ENCODE data around the gene JUNB. TPM values are rescaled to one million over a fixed set of nuclear protein-coding genes. Genes with fewer than 3 reads are reported as not detected.

The JUNB gene
- total RNA-seq, 1 experiment from 2014 or later = 6.6 TPM

- peaks cover 7% of the 10 kb centered on the region for H3K4me1 Mint-ChIP-seq
- no peak overlapping the region for H3K4me3 Mint-ChIP-seq
- no peak for ATAC-seq
- CTCF ChIA-PET = interaction anchor here (1.2 to 2.4 kb wide), 5 partner anchors 10 to 92 kb away, joined by 4 to 24 read pairs (median 6); no protein-coding TSS in a partner anchor
- no peak overlapping the region for H3K27ac Mint-ChIP-seq
- POLR2A ChIA-PET = no interaction called here
- no peaks in the 10 kb centered on the region for H3K36me3 Mint-ChIP-seq
- no peak for DNase-seq (ENCODE audit: low spot score)
- TF ChIP-seq ZNF121 (CRISPR knock-in tag; IDR thresholded peaks at IDR 0.05) = peak; percentile 46; the same call in 1 of the 2 replicates
- no peak for TF ChIP-seq SP1 (CRISPR knock-in tag; conservative IDR thresholded peaks at IDR 0.05)
- TF ChIP-seq MLX (CRISPR knock-in tag; IDR thresholded peaks at IDR 0.05) = no peak
- peaks cover 28% of the 10 kb centered on the region for H3K27me3 Mint-ChIP-seq (ENCODE audit: low read depth)
- H3K9me3 Mint-ChIP-seq = no peaks in the 10 kb centered on the region
Observed at GRCh38 chr19:12756150-12756883, 35.0 kb upstream of the JUNB start.

- DNase-seq (ENCODE audit: low spot score) (peak; percentile 91), ATAC-seq (peak; percentile 88)
- peak overlapping the region; percentile 63; the same call in 1 of the 2 replicates for H3K27ac Mint-ChIP-seq
- H3K27me3 Mint-ChIP-seq (ENCODE audit: low read depth) = peaks cover 26% of the 10 kb centered on the region
- no peaks in the 10 kb centered on the region for H3K9me3 Mint-ChIP-seq
- peak overlapping the region; percentile 59 for H3K4me3 Mint-ChIP-seq
- peaks cover 2% of the 10 kb centered on the region; the same call in 1 of the 2 replicates for H3K4me1 Mint-ChIP-seq
- ChIA-PET CTCF (interaction anchor here (0.5 to 11.1 kb wide), 49 partner anchors 9 to 1257 kb away, joined by 3 to 341 read pairs (median 6); partner anchors contain the start of genes ECSIT, FBXW9, GCDH and GET3), POLR2A (interaction anchor here (0.5 to 1.4 kb wide), 11 partner anchors 9 to 180 kb away, joined by 3 to 12 read pairs (median 4); partner anchors contain the start of genes CALR, FBXW9 and GCDH)
- H3K36me3 Mint-ChIP-seq = peaks cover 5% of the 10 kb centered on the region; the same call in 1 of the 2 replicates
- TF ChIP-seq CREM (CRISPR knock-in tag; IDR thresholded peaks at IDR 0.05) (peak; percentile 53; the same call in 1 of the 2 replicates), ERG (CRISPR knock-in tag; IDR thresholded peaks at IDR 0.05) (peak; percentile 66; the same call in 1 of the 2 replicates), SP1 (CRISPR knock-in tag; conservative IDR thresholded peaks at IDR 0.05) (peak; percentile 30; the same call in 1 of the 2 replicates), EMX1 (CRISPR knock-in tag; IDR thresholded peaks at IDR 0.05) (peak; percentile 80; the same call in 1 of the 2 replicates), ZNF121 (CRISPR knock-in tag; IDR thresholded peaks at IDR 0.05) (peak; percentile 65), CREB1 (CRISPR knock-in tag; IDR thresholded peaks at IDR 0.05) (no peak), ZNF512 (CRISPR knock-in tag; IDR thresholded peaks at IDR 0.05; ENCODE audit: borderline replicate concordance) (no peak), FOXK1 (CRISPR knock-in tag; IDR thresholded peaks at IDR 0.05) (0 out of 2 replicates have a peak, but pooled peaks have one; percentile 31), TP53 (CRISPR knock-in tag; IDR thresholded peaks at IDR 0.05) (no peak), ETV6 (CRISPR knock-in tag; IDR thresholded peaks at IDR 0.05) (no peak), MAX (CRISPR knock-in tag; IDR thresholded peaks at IDR 0.05) (no peak), TEAD4 (CRISPR knock-in tag; IDR thresholded peaks at IDR 0.05) (no peak), JAZF1 (CRISPR knock-in tag; IDR thresholded peaks at IDR 0.05) (no peak), STAT6 (CRISPR knock-in tag; conservative IDR thresholded peaks at IDR 0.05; ENCODE audit: low read depth) (no peak), E2F5 (CRISPR knock-in tag; IDR thresholded peaks at IDR 0.05) (no peak), KAT7 (CRISPR knock-in tag; IDR thresholded peaks at IDR 0.05; ENCODE audit: borderline replicate concordance) (0 out of 2 replicates have a peak, but pooled peaks have one; percentile 76), NFE2L1 (CRISPR knock-in tag; IDR thresholded peaks at IDR 0.05) (no peak), AR (CRISPR knock-in tag; IDR thresholded peaks at IDR 0.05) (peak; percentile 56; the same call in 1 of the 2 replicates), ZNF317 (CRISPR knock-in tag; IDR thresholded peaks at IDR 0.05; ENCODE audit: borderline replicate concordance, low read depth) (no peak), ZNF416 (CRISPR knock-in tag; IDR thresholded peaks at IDR 0.05) (peak; percentile 45; the same call in 1 of the 2 replicates), TCF7 (CRISPR knock-in tag; IDR thresholded peaks at IDR 0.05; ENCODE audit: low read depth) (no peak)
Observed at GRCh38 chr19:12757544-12758274, 33.6 kb upstream of the JUNB start.

Data from WTC11 (cell line).